GM21515 (cell line): Measurements from ENCODE around the gene BANP.
"Not testable (repeated sequence)": the region's sequence is repeated elsewhere in the genome, so short reads cannot be mapped to it uniquely, and the experiment has no call there.

Source experiments
- ATAC-seq: cut with Tn5 transposase; IDR thresholded peaks from one replicate; pipeline ENCODE4 v1.9.1; 2021; ENCODE audit not compliant: unreplicated experiment

Gene BANP

DNA sequence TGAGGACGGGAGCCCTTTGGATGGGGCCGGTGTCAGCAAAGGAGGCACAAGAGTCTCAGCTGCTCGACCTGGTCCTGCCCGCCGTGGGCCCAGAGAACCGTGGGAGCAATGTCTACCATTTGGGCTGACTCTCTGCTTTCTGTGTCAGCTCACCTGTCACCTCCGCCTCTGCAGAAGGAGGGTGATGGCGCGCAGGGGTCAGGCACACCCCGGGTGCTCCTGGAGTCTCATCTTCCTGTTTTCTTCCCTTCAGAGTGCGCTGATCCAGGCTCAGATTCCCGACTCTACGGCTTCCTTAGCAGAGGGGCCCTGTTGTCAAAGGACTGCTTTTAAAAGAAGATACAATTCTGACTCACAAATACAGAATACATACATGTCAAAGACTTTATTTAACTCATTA lies 167.1 kb downstream of the BANP start:
- ATAC-seq = no peak

DNA sequence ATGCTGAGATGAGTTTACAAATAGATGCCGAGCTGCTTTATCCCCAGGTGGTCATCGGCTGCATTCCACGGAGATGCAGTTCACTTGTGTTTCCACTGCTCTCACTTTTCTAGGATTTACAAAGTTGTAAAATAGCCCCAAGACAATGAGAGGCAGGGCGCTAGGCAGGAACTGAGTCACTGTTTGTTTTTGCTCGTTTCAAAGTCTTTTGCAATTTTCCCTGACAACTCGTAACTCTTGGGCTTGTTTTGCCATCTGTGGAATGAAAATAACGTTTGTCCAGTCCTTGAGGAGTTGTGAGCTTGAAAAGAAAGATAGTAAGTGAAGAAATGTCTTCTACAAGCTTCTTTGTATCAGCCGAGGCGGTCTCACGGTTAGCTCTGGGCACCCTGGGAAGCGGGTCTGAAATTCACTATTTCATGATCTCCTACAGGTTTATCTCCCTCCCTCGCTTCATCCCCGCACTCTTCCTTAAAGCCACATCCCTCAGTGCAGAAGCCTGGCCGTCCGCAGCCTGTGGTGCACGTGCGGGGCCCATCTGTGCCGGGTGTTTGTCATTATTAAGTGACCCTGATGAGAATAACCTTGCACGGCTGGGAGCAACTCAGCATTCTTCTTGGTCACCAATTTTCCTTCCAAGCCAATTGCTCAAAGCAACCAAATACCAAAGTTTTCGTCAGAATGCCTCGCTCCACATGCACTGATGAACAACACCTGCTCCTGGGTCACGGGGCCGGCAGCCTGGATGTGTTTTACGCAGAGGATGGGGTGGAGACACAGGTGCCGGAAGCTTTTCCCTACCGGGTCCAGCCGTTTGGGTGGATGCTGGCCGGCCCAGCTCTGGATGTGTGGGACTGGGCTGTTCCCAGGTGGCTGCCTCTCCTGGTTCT lies 167.9 kb downstream of the BANP start:
- not testable (repeated sequence) for ATAC-seq

DNA sequence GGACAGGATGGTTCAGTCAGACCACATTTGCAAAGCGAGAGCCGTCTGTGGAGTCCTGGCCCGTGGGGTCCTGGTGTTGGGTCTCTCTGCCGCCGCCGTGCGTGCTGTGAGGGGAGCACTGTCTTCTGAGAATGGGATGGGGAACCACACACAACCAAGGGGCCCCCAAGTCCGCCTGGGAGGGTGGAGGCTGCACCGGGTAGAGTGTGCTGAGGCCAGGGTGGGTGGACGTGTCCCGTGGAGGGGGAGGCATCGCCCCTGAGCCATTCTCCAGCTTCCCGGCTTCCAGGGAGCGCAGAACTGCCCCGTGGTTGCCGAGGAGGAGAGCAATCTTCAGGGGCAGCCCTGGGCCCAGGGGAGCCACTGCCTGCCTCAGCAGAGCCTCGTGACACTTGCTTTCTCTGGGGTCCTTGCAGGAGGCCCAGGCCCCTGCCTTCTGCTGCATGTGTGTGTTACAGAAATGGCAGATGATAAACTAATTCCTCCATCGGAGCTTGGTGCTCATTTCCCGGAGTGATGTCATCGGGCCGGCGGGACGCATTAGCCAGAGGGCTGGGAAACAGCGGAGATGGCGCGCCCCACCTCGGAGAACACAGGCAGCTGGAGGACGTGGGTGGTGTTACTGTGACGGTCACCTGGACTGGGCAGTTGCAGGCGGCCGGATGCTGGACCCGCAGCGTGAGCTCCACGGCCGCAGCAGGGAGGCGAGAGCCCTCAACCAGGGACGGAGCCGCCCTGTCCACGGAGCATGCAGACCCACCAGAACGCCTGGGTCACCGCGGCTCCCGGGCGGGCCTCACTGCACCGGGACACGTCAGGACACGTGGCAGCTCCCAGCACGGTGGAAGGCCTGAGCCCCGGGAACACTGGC lies 168.9 kb downstream of the BANP start:
- not testable (repeated sequence) for ATAC-seq

GRCh38 chr16:88120812-88121211 lies 169.6 kb downstream of the BANP start:
- no peak for ATAC-seq

DNA sequence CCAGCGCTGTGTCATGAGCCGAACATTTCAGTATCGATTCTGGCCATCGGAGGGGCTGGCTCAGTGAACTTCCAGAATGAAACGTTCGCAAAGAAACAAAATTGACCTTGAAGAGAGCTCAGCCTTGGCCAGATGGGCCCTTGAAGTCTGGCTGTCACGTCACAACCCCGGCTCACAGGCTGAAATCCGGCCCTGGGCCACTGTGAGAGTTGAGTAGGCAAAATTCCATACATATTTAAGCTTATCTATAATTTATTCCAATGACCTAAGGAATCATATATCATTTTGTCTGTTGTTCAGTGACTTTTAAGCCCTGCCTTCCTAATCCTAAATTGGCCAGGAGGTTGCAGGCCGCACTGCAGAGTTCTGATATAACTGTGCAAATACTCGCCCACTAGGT lies 170.2 kb downstream of the BANP start:
- not testable (repeated sequence) for ATAC-seq

- ATAC-seq = no peak
Observed at GRCh38 chr16:88121886-88122580, 170.8 kb downstream of the BANP start.
